ENCODE data around the gene NR2C2. TPM values are rescaled to one million over a fixed set of nuclear protein-coding genes. Genes with fewer than 3 reads are reported as not detected.

Gene NR2C2
- total and polyA plus RNA-seq, 9 of the 15 experiments (the other 6 are each of a cell fraction or from before 2014, with no cell fraction given), result 6.1 to 33.0 (median 14.6) TPM

- TF ChIP-seq REST (IDR thresholded peaks at IDR 0.05; ENCODE audit: borderline replicate concordance) (peak; percentile 65), REST (CRISPR knock-in tag; IDR thresholded peaks at IDR 0.05; ENCODE audit: low read depth) (peak; percentile 61; the same call in 1 of the 2 replicates), NUFIP1 (IDR thresholded peaks at IDR 0.05; ENCODE audit: partially characterized antibody) (no peak), EP300 (IDR thresholded peaks at IDR 0.05; ENCODE audit: low read length) (peak; percentile 54), POLR3G (IDR thresholded peaks at IDR 0.05; ENCODE audit: extremely low read depth, insufficient read length, insufficient replicate concordance) (no peak), BRD4 (IDR thresholded peaks at IDR 0.05) (0 out of 2 replicates have a peak, but pooled peaks have one; percentile 50), BMI1 (IDR thresholded peaks at IDR 0.05; ENCODE audit: low read length) (no peak), ESRRB (CRISPR knock-in tag; IDR thresholded peaks at IDR 0.05; ENCODE audit: borderline replicate concordance) (no peak), IFI16 (CRISPR knock-in tag; IDR thresholded peaks at IDR 0.05) (no peak), KAT7 (CRISPR knock-in tag; IDR thresholded peaks at IDR 0.05; ENCODE audit: borderline replicate concordance) (no peak; the same call in 1 of the 2 replicates), MITF (IDR thresholded peaks at IDR 0.05) (no peak), ZNF212 (CRISPR knock-in tag; IDR thresholded peaks at IDR 0.05) (no peak), PTBP1 (IDR thresholded peaks at IDR 0.05; ENCODE audit: low read depth, low read length) (no peak), HDAC8 (tag; IDR thresholded peaks at IDR 0.05) (no peak), ZBTB9 (CRISPR knock-in tag; IDR thresholded peaks at IDR 0.05) (no peak), ARID3A (IDR thresholded peaks at IDR 0.05; ENCODE audit: borderline replicate concordance, low read depth, low read length) (no peak)
Measured at GRCh38 chr3:14947886-14948608, 664 bp downstream of the NR2C2 start (continued).
